Heart right ventricle (tissue), 16 donors: ENCODE measurements around the gene FAM168A. TPM values are rescaled to one million over a fixed set of nuclear protein-coding genes. Genes with fewer than 3 reads are reported as not detected.
"Not testable (repeated sequence)": the region's sequence is repeated elsewhere in the genome, so short reads cannot be mapped to it uniquely, and the experiment has no call there.

Source experiments
- ATAC-seq, 8 donors: fragments of 200-7000 bp; cut with Tn5 transposase; one replicate each; pipeline ENCODE4 v1.9.1; 2020; ENCODE audit warnings: mild to moderate bottlenecking in 8 of 8, moderate library complexity in 8 of 8, moderate number of reproducible peaks in 1 of 8
- DNase-seq, 2 donors: peaks; one replicate each; pipeline ENCODE4 v3.0.0-alpha.2; 2020
- H3K27ac ChIP-seq, 10 donors: fragments of 200-600 bp; sonication (generic) in 2 of 10; one replicate each; pipeline versions ENCODE4 v1.5.0 to v1.8.0; 2020 to 2022; ENCODE audit warnings: mild to moderate bottlenecking in 3 of 10
- H3K27me3 ChIP-seq, 7 donors: fragments of 200-600 bp; one replicate each; pipeline ENCODE4 v1.8.0; 2021 to 2022; ENCODE audit warnings: mild to moderate bottlenecking in 2 of 7
- H3K36me3 ChIP-seq, 9 donors: fragments of 200-600 bp; sonication (generic) in 1 of 9; one replicate each; pipeline versions ENCODE4 v1.5.0 to v1.8.0; 2020 to 2022; ENCODE audit warnings: mild to moderate bottlenecking in 2 of 9
- H3K4me1 ChIP-seq, 9 donors: fragments of 200-600 bp; sonication (generic) in 1 of 9; one replicate each; pipeline versions ENCODE4 v1.5.0 to v1.8.0; 2020 to 2022; ENCODE audit warnings: mild to moderate bottlenecking in 4 of 9
- H3K4me3 ChIP-seq, 10 donors: fragments of 200-600 bp; sonication (generic) in 2 of 10; one replicate each; pipeline versions ENCODE4 v1.5.0 to v1.8.0; 2020 to 2022; ENCODE audit warnings: mild to moderate bottlenecking in 7 of 10, moderate library complexity in 2 of 10
- H3K9me3 ChIP-seq, 11 donors: fragments of 200-600 bp in 10 of 11; sonication (generic) in 2 of 11; one replicate each; pipeline versions ENCODE4 v1.5.0 to v1.8.0; 2013 to 2022; ENCODE audit warnings: mild to moderate bottlenecking in 2 of 11, control low read depth in 1 of 11, moderate library complexity in 1 of 11
- CTCF ChIP-seq, 9 donors: fragments of 200-600 bp; sonication (generic) in 2 of 9; IDR thresholded peaks; one replicate each; pipeline versions ENCODE4 v1.5.0 to v1.8.0; 2021 to 2022; ENCODE audit warnings: antibody characterized with exemption in 9 of 9, mild to moderate bottlenecking in 5 of 9, moderate library complexity in 1 of 9
- WGBS, 2 donors: extraction: QIAGEN DNeasy Blood & Tissue Kit; methylation state at CpG; one replicate each; pipeline ENCODE4 v1.1.7; 2013; ENCODE audit warnings: inconsistent platforms in 1 of 2; 5-methylcytosine and 5-hydroxymethylcytosine counted together
- intact Hi-C, 10 donors: fragments of 100-400 bp; cut with DNase I; formaldehyde crosslinking; loops; one replicate each; pipeline versions ENCODE4 v1.11.1 to v1.14.2; 2022
- polyA plus RNA-seq, 2 donors: library from polyadenylated mRNA; stranded (reverse); fragments of 200-250 nt; gene quantifications; one replicate each; pipeline ENCODE4 v1.2.3, GENCODE V29; 2013
- total RNA-seq, 10 donors: library from RNA; stranded (reverse); fragmentation: NEBNext Ultra II Directional in 3 of 10; extraction: Animal tissue kit (Norgen Biotek cat#: 25700) in 3 of 10; gene quantifications; one replicate each; pipeline versions ENCODE4 v1.2.1 to v1.2.4, GENCODE V29; 2021 to 2023
- donor health status: Arrhythmogenic right ventricular cardiomyopathy.
- donor health status: ischemic (EF 13 %, LVEDD 7.1; RV severe dilation, severe dysfunction).
- donor health status: healthy with polysubstance abuse.
- donor health status: DM: no; HTN: yes; CAD: no.
- donor health status: DM: no; HTN: no; CAD: no.
- donor health status: ischemic (EF 25% LVEDD 6.9; RV normal size, moderate dysfunction).
- donor health status: ischemic (EF 25% LVEDD 5.7; RV mildly dilated, moderate dysfunction).
- donor health status: healthy.
- donor health status: DM: yes; HTN: yes; CAD: no.
- donor health status: Ischemic cardiomyopathy.
- donor health status: ischemic (EF 35%, LVEDD 5.7; RV mildly dilated, moderate dysfunction).
- donor health status: nonischemic (EF 11% LVEDD 7.7; RV severe dilation, severe dysfunction).
- donor health status: DM: yes; HTN: yes; CAD: no.
- donor health status: PGD.
- donor health status: ischemic (EF 29% LVEDD 5.4; RV normal size, mild dysfunction).
- donor health status: nonischemic (EF 23%, LVEDD 6.1; RV moderate dilation, normal function).

The FAM168A gene
- total and polyA plus RNA-seq, 12 donors, result 7.9 to 37.1 (median 31.8) TPM

GRCh38 chr11:73473252-73473651, 124.7 kb downstream of the FAM168A start:
- no peak overlapping the region for H3K27ac ChIP-seq
- 98 to 100% methylated on average over 1 of the region's 1 CpG for WGBS, 2 donors
- no peak for TF ChIP-seq CTCF (IDR thresholded peaks at IDR 0.05)

DNA sequence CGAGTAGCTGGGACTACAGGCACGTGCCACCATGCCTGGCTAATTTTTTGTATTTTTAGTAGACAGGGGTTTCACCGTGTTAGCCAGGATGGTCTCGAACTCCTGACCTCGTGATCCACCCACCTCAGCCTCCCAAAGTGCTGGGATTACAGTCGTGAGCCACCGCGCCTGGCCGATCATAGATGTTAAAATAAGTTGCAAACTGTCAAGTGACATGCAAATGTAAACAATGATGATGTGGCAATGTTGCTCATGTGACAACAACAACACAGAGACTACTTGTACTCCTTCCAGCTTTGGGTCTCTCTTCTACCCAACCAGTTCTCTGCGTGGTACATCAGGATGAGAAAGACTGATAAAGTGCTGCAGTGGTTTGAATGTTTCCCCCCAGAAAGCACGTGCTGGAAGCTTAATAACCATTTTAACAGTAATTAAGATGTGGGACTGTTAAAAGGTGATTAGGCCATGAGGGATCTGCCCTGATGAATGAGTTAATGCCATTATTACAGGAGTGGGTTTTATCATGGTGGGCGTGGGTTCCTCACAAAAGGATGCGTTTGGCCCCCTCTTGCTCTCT, 127.8 kb downstream of the FAM168A start:
- H3K9me3 ChIP-seq, H3K4me3 ChIP-seq, DNase-seq, ATAC-seq, H3K36me3 ChIP-seq, H3K27me3 ChIP-seq: not testable (repeated sequence)
- 85 to 92% methylated on average over 13 of the region's 13 CpGs for WGBS, 2 donors
- H3K4me1 ChIP-seq, result peaks cover 10 to 54% (median 49%) of the 10 kb centered on the region in 9 donors
- intact Hi-C loops, result loop anchor here in 1 of 10 donors (10.0 kb wide), 1 partner anchor 165 kb away; no protein-coding TSS in a partner anchor
- H3K27ac ChIP-seq, result peak overlapping the region; percentile 17 to 70 (median 41)

More at GRCh38 chr11:73473252-73473651, 124.7 kb downstream of the FAM168A start:
- peaks cover 0 to 22% (median 17%) of the 10 kb centered on the region in 11 donors for H3K9me3 ChIP-seq
- DNase-seq, result no peak
- H3K27me3 ChIP-seq, result no peaks in the 10 kb centered on the region
- intact Hi-C loops, result loop anchor here in 1 of 10 donors (10.0 kb wide), 1 partner anchor 162 kb away; no protein-coding TSS in a partner anchor
- peak in 1 of 8 donors; percentile 14 for ATAC-seq
- H3K4me1 ChIP-seq, result peaks cover 7 to 29% (median 21%) of the 10 kb centered on the region in 9 donors
- H3K36me3 ChIP-seq, result no peaks in the 10 kb centered on the region
- H3K4me3 ChIP-seq, result no peak overlapping the region

- intact Hi-C loops, result loop anchor here in 3 of 10 donors (5.0 to 10.0 kb wide), 4 partner anchors 52 to 128 kb away; partner anchors contain the start of gene FAM168A (in 2 of the 3)
- Histone ChIP-seq H3K9me3 (no peaks in the 10 kb centered on the region), H3K27me3 (no peaks in the 10 kb centered on the region), H3K36me3 (no peaks in the 10 kb centered on the region), H3K4me3 (no peak overlapping the region), H3K4me1 (peaks cover 10 to 60% (median 56%) of the 10 kb centered on the region in 9 donors), H3K27ac (peak overlapping the region; percentile 17 to 70 (median 41))
- DNase-seq, result no peak
- no peak for TF ChIP-seq CTCF (IDR thresholded peaks at IDR 0.05)
- ATAC-seq, result peak in 6 of 8 donors; percentile 20 to 74 (median 56)
- WGBS, 2 donors, result 23 to 26% methylated on average over 3 of the region's 3 CpGs
Observed at GRCh38 chr11:73469401-73469800, 128.5 kb downstream of the FAM168A start.

DNA sequence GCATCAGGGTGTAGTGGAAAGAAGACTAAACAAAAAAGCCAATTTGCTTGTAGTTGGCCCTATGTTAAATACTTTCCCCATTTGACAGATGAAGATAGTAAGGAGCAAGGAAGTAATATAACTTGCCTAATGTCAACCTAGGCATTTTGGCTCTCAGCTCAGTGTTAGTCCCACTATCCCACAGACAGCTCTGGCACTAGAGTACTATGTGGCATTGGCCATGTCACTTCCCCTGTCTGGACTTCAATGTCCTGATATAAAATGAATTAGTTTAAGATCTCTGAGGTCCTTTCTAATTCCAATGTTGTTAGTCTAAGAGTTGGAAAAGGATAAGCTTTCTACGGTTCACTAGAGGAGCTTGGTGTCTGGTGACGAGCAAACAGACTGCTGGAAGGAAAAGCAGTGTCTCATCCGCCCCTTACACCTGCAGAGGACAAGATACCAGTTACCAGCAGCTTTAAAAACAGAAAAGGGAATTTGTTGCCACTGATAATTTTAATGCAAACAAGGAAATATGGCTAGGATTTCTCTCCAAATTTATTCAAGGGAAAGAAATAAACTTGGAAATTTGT, 129.2 kb downstream of the FAM168A start:
- H3K27me3 ChIP-seq, result no peaks in the 10 kb centered on the region
- no peaks in the 10 kb centered on the region for H3K36me3 ChIP-seq
- peak overlapping the region in 9 of 10 donors; percentile 30 to 70 (median 41) for H3K27ac ChIP-seq
- no peak for TF ChIP-seq CTCF (IDR thresholded peaks at IDR 0.05)
- no peak for ATAC-seq
- H3K4me1 ChIP-seq, result peaks cover 10 to 66% (median 60%) of the 10 kb centered on the region in 9 donors
- no peak overlapping the region for H3K4me3 ChIP-seq
- no peak for DNase-seq
- H3K9me3 ChIP-seq, result no peaks in the 10 kb centered on the region
- intact Hi-C loops, result loop anchor here in 3 of 10 donors (5.0 to 10.0 kb wide), 4 partner anchors 51 to 129 kb away; partner anchors contain the start of gene FAM168A (in 2 of the 3)
- 72 to 79% methylated on average over 3 of the region's 3 CpGs for WGBS, 2 donors
